AG09309 (cell line): ENCODE data around the gene OR51A7.
"Not testable (repeated sequence)": the region's sequence is repeated elsewhere in the genome, so short reads cannot be mapped to it uniquely, and the experiment has no call there.

ENCODE experiments used
- DNase-seq: peaks from one replicate; pipeline ENCODE4 v3.0.0-alpha.2; 2010; ENCODE audit warnings: low read depth
- H3K4me3 ChIP-seq: 2 replicates; pipeline ENCODE4 v1.5.1; 2011; ENCODE audit warnings: mild to moderate bottlenecking, low read depth, low read length, moderate library complexity; ENCODE audit not compliant: control insufficient read depth
- TF ChIP-seq, protein P1 (sequence below): IDR thresholded peaks from 2 replicates; pipeline ENCODE4 v1.5.1; 2011; ENCODE audit warnings: mild to moderate bottlenecking, low read depth, low read length, inconsistent platforms; ENCODE audit not compliant: insufficient read depth, control insufficient read depth; ENCODE audit errors: missing control alignments

Gene OR51A7, protein sequence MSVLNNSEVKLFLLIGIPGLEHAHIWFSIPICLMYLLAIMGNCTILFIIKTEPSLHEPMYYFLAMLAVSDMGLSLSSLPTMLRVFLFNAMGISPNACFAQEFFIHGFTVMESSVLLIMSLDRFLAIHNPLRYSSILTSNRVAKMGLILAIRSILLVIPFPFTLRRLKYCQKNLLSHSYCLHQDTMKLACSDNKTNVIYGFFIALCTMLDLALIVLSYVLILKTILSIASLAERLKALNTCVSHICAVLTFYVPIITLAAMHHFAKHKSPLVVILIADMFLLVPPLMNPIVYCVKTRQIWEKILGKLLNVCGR

DNA sequence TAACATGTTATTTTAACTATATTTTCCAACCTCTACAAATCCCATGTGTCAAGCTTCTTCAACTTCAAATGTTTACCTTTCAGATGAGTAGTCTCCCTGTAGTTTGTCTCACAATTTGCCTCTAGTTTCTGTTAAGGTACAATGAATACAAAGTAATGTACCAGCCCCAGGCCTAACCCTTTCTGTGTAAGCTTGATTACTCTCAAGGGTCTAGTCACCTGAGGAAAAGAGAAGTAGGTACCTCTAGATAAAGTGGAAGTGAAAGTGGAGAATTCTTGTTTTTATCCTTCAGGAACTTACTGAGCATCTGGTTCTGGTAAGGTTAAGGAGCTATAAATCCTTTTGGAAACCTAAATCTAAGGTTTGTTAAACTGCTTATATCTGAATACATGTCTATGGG lies at the start of gene OR51A7:
Gene OR51A7 (plus strand): TSS at position 300 of the 400 bp plus-strand sequence. CDS start 3,587 bp downstream, outside the sequence.
- TF ChIP-seq, protein P1, sequence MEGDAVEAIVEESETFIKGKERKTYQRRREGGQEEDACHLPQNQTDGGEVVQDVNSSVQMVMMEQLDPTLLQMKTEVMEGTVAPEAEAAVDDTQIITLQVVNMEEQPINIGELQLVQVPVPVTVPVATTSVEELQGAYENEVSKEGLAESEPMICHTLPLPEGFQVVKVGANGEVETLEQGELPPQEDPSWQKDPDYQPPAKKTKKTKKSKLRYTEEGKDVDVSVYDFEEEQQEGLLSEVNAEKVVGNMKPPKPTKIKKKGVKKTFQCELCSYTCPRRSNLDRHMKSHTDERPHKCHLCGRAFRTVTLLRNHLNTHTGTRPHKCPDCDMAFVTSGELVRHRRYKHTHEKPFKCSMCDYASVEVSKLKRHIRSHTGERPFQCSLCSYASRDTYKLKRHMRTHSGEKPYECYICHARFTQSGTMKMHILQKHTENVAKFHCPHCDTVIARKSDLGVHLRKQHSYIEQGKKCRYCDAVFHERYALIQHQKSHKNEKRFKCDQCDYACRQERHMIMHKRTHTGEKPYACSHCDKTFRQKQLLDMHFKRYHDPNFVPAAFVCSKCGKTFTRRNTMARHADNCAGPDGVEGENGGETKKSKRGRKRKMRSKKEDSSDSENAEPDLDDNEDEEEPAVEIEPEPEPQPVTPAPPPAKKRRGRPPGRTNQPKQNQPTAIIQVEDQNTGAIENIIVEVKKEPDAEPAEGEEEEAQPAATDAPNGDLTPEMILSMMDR: no peak
- H3K4me3 ChIP-seq: no peak within 1 kb of the TSS
- DNase-seq: no peak

DNA sequence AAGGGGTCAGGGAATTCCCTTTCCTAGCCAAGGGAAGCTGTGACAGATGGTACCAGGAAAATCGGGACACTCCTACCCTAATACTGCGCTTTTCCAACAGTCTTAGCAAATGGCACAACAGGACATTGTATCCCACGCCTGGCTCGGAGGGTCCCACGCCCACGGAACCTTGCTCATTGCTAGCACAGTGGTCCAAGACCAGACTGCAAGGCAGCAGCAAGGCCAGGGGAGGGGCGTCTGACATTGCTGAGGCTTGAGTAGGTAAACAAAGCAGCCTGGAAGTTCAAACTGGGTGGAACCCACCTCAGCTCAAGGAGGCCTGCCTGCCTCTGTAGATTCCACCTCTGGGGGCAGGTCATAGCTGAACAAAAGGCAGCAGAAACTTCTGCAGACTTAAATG lies 49.3 kb upstream of the OR51A7 start:
- H3K4me3 ChIP-seq: not testable (repeated sequence)

DNA sequence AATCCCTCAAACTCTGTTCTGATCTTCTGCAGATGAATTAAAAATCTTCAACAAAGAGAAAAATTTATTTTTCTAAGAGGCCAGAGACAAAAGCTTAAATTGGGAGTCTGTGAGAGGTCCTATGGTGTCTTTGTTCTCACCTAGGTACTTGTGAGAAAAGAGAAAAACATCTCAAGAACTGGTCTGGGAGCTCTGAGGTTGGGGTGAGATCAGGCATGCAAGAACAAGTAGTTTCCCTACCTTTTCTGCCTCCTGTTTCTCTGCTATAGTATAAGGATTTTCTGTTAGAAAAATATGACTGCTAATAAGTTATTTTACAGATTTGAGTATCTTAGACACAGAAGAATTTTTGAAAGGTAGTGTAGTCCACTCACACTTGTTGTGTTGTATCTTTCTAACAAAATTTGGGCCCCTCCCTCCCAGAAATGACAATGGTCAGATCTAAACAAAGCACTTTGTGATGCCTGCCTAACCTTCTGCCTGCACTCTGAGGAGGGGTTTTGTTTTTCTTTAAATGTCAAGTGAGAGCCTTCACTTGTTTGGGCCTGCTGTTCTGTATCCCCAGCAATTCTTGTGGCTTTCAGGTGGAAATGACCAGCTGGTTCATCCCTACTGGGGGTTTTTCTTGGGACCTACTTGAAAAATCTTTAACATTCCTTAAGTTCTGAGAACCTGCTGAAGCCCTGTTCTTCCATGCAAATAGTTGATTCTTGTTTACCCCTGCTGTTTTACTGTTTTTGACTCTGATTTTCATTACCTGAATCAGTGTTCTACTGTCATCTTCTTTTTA lies 40.9 kb upstream of the OR51A7 start:
- TF ChIP-seq, protein P1: no peak
- H3K4me3 ChIP-seq: no peak overlapping the region
- no peak for DNase-seq

More for the DNA sequence above, 49.3 kb upstream of the OR51A7 start:
- not testable (repeated sequence) for DNase-seq

DNA sequence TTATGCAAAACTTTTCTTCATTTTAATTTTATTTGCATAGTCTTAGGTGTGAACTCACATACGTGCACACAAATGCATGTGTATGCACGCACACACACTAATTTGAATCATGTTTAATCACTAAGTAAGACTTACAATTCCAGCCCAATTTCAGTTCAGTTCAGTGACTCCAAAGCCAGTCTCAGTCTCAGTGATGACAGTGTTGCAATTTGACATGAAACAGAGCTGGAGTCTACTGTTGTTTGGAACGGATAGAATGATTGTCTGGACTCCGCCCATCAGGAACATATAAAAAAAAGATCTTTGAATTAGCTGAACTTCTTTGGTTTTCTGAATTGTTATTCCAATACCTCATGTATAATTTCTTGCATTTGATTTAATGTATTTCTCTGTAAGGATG lies 39.7 kb upstream of the OR51A7 start:
- H3K4me3 ChIP-seq: no peak overlapping the region
- TF ChIP-seq, protein P1: no peak
- no peak for DNase-seq

DNA sequence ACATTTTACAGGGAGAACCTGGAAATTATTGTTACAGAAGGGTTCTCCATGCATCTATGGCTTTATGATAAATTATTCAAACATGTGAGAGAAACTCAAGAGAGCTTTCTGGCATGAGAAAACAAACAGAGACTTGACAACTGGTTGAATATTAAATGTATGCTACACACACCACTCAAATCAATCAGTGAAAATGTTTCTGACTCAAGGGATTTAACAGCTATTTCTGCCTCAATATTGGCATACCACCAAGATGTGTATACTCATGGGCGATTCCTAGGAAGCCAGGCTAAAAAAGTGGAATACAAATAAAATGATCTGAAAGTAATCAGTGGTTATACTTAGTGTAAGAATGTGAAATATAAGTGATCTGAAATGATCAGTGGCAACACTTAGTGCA lies 37.7 kb upstream of the OR51A7 start:
- TF ChIP-seq, protein P1: no peak
- no peak for DNase-seq
- H3K4me3 ChIP-seq: no peak overlapping the region

DNA sequence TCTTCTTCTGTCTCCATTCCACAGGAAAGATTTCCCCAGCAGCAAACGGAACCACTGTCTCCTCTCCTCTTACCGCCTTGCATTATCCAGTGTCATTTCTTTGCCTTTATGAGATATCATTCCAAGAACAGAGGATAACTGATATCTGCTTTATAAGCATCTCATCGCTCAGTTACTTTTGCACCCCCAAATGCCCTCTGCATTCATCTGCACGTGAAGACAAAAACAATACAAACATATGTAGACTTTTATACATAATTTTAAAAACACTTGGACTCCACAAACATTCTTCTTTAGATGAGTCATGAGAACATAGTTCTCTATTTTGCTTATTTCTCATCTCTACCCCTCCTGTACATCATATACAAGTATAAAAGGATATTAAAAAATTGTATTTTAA lies 22.4 kb upstream of the OR51A7 start:
- TF ChIP-seq, protein P1: no peak
- H3K4me3 ChIP-seq: no peak overlapping the region
- DNase-seq: no peak

DNA sequence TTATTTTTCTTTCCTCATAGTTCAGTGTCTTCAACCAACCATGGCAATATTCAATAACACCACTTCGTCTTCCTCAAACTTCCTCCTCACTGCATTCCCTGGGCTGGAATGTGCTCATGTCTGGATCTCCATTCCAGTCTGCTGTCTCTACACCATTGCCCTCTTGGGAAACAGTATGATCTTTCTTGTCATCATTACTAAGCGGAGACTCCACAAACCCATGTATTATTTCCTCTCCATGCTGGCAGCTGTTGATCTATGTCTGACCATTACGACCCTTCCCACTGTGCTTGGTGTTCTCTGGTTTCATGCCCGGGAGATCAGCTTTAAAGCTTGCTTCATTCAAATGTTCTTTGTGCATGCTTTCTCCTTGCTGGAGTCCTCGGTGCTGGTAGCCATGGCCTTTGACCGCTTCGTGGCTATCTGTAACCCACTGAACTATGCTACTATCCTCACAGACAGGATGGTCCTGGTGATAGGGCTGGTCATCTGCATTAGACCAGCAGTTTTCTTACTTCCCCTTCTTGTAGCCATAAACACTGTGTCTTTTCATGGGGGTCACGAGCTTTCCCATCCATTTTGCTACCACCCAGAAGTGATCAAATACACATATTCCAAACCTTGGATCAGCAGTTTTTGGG lies 21.6 kb upstream of the OR51A7 start, which contains the start of gene OR51T1:
Gene OR51T1 (plus strand): TSS at position 41 of the 641 bp plus-strand sequence. CDS start 0 bp downstream, at position 41.
- DNase-seq: no peak
- TF ChIP-seq, protein P1: no peak
- no peak within 1 kb of the TSS for H3K4me3 ChIP-seq
